ENCODE measurements around the gene CDC16.

- no peak for TF ChIP-seq EZH2 (IDR thresholded peaks at IDR 0.05; ENCODE audit: borderline replicate concordance, insufficient read depth, low read depth, low read length, poor library complexity, severe bottlenecking)
- TF ChIP-seq CTCF (IDR thresholded peaks at IDR 0.05): no peak
These were observed 34.2 kb upstream of the CDC16 start for GRCh38 chr13:114200399-114200911.

All from B cell (primary cell).